BJ (cell line): Measurements from ENCODE around the gene SFTPB. TPM values are rescaled to one million over a fixed set of nuclear protein-coding genes. Genes with fewer than 3 reads are reported as not detected.

Source experiments
- CTCF ChIA-PET: fragments of 350-600 bp; formaldehyde crosslinking; extraction: SDS; loops from one replicate; lab custom pipeline; 2021; ENCODE audit warnings: antibody characterized with exemption, inconsistent platforms; lab: Yijun Ruan, JAX
- POLR2A ChIA-PET: fragments of 300-600 bp; sonication (Branson Sonifier 250); formaldehyde crosslinking; extraction: SDS; loops from one replicate; lab custom pipeline; 2021; ENCODE audit warnings: antibody characterized with exemption; lab: Charles Lee
- DNase-seq: peaks from one replicate; pipeline ENCODE4 v3.0.0-alpha.2; 2011; ENCODE audit warnings: low read depth
- H3K27me3 ChIP-seq: 2 replicates; pipeline ENCODE4 v1.6.0; 2011; ENCODE audit warnings: low read length; ENCODE audit not compliant: control insufficient read depth, insufficient read depth
- H3K36me3 ChIP-seq: 2 replicates; pipeline ENCODE4 v1.5.1; 2011; ENCODE audit warnings: low read length; ENCODE audit not compliant: control insufficient read depth, insufficient read depth
- H3K4me3 ChIP-seq: 2 replicates; pipeline ENCODE4 v1.5.1; 2011; ENCODE audit warnings: low read depth, mild to moderate bottlenecking, control low read depth, low read length
- CTCF ChIP-seq: IDR thresholded peaks from 2 replicates; pipeline ENCODE4 v1.5.1; 2011; ENCODE audit warnings: low read depth, mild to moderate bottlenecking, control low read depth, inconsistent platforms, low read length, moderate library complexity; ENCODE audit not compliant: insufficient read depth
- polyA plus RNA-seq: library from polyadenylated mRNA; depleted of rRNA; stranded (reverse); fragments of >200 nt; gene quantifications from 2 replicates; pipeline ENCODE4 v1.2.3, GENCODE V29; 2011

The SFTPB gene
- polyA plus RNA-seq, 1 experiment: not detected

DNA sequence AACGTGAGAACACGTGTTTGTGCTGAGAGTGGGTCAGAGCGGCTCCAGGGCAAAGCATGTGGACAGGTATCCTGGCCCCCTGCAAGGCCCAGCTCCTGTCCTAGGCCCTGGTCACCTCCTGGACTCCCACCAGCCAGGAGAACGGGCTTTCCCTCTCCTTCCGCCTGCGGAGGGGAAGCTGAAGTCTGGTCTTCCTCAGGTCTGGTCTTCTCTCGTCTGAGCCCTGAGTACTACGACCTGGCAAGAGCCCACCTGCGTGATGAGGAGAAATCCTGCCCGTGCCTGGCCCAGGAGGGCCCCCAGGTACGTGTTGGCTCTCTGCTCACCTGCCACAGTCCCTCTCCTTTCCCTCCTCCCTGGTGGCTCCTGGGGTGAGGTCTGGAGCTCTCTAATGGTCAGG lies 27.1 kb upstream of the SFTPB start:
- no peaks in the 10 kb centered on the region for H3K36me3 ChIP-seq
- no peak for DNase-seq
- no peak for TF ChIP-seq CTCF
- ChIA-PET POLR2A (no interaction called here), CTCF (interaction anchor here (0.7 kb wide), 1 partner anchor 17 kb away, joined by 3 read pairs; no protein-coding TSS in a partner anchor)
- H3K27me3 ChIP-seq: peaks cover 4% of the 10 kb centered on the region
- no peak overlapping the region for H3K4me3 ChIP-seq

- no peaks in the 10 kb centered on the region for H3K36me3 ChIP-seq
- no peak for DNase-seq
- POLR2A ChIA-PET: no interaction called here
- TF ChIP-seq CTCF: no peak
- no peak within 1 kb of the TSS for H3K4me3 ChIP-seq
- H3K27me3 ChIP-seq: peaks cover 4% of the 10 kb centered on the region
- CTCF ChIA-PET: interaction anchor here (0.7 to 3.0 kb wide), 4 partner anchors 11 to 20 kb away, joined by 3 to 21 read pairs (median 4); no protein-coding TSS in a partner anchor
Measured at GRCh38 chr2:85694052-85695025, 26.3 kb upstream of the SFTPB start, which contains the start of gene GNLY. TSS of gene GNLY (plus strand) at chr2:85694358. CDS start at chr2:85694419, 61 bp downstream.

DNA sequence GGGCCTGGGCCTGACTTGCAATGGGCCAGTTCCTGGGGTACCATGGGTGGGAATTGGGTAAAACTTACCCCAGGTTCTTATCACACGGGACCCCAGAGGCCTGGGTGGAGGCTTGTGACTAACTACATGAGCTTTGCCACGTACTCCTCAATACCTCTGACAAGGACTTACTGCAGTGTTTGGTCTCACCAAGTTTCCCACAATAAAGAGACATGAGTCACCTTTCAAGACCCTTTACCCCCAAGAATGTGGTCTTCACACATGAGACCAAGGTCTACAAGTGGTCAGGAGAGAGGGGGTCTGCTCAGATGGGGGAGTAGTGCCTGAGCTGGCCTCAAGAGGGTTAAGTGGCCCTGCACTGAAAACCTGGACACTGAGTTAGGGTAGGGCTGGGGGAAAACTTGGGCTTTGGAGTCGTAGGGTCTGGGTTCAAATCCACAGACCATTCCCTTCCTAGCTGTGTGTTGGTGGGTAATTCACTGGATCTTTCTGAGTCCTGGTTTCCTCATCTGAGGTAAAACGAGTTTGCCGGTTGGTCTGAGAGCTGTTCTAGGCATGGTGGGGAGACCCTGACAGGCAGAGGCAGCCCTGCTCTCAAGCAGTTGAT lies 24.1 kb upstream of the SFTPB start:
- no peak for TF ChIP-seq CTCF
- ChIA-PET CTCF (interaction anchor here (1.3 to 3.0 kb wide), 5 partner anchors 9 to 16 kb away, joined by 4 to 21 read pairs (median 5); no protein-coding TSS in a partner anchor), POLR2A (no interaction called here)

GRCh38 chr2:85690932-85691331 lies 22.9 kb upstream of the SFTPB start:
- no peak for DNase-seq
- Histone ChIP-seq H3K4me3 (no peak overlapping the region), H3K36me3 (no peaks in the 10 kb centered on the region), H3K27me3 (peaks cover 4% of the 10 kb centered on the region)
- CTCF ChIA-PET: no interaction called here
- no peak for TF ChIP-seq CTCF
- POLR2A ChIA-PET: no interaction called here

More for the DNA sequence above, 24.1 kb upstream of the SFTPB start:
- Histone ChIP-seq H3K36me3 (no peaks in the 10 kb centered on the region), H3K4me3 (no peak overlapping the region), H3K27me3 (peaks cover 4% of the 10 kb centered on the region)
- no peak for DNase-seq

- CTCF ChIA-PET: interaction anchor here (0.7 to 1.9 kb wide), 2 partner anchors 23 to 129 kb away, joined by 3 to 8 read pairs; no protein-coding TSS in a partner anchor
- POLR2A ChIA-PET: no interaction called here
- no peak overlapping the region for H3K4me3 ChIP-seq
Measured at GRCh38 chr2:85684806-85685205, 16.8 kb upstream of the SFTPB start.

More at GRCh38 chr2:85684806-85685205, 16.8 kb upstream of the SFTPB start:
- no peak for DNase-seq
- no peaks in the 10 kb centered on the region for H3K27me3 ChIP-seq
- no peak for TF ChIP-seq CTCF
- no peaks in the 10 kb centered on the region for H3K36me3 ChIP-seq
